Activated naive CD4-positive, alpha-beta T cell treated with anti-CD3 and anti-CD28 coated beads for 36 hours (primary cell): Measurements from ENCODE around the gene LIN7C. TPM values are rescaled to one million over a fixed set of nuclear protein-coding genes. Genes with fewer than 3 reads are reported as not detected.

ENCODE experiments used
- CTCF ChIA-PET: fragments of 350-600 bp; sonication (Branson Sonifier 250); formaldehyde crosslinking; loops from one replicate; lab custom pipeline; 2021; ENCODE audit warnings: antibody characterized with exemption; lab: Charles Lee
- DNase-seq: peaks from one replicate; pipeline ENCODE4 v3.0.0-alpha.2; 2020
- H3K27ac Mint-ChIP-seq: one replicate; pipeline ENCODE4 v1.8.0; 2021; ENCODE audit warnings: mild to moderate bottlenecking, mixed read lengths
- H3K27me3 Mint-ChIP-seq: one replicate; pipeline ENCODE4 v1.8.0; 2021; ENCODE audit warnings: low read depth, mixed read lengths
- H3K36me3 Mint-ChIP-seq: one replicate; pipeline ENCODE4 v1.8.0; 2021; ENCODE audit warnings: low read depth, mixed read lengths
- H3K4me1 Mint-ChIP-seq: one replicate; pipeline ENCODE4 v1.8.0; 2021; ENCODE audit warnings: low read depth, mixed read lengths
- H3K4me3 Mint-ChIP-seq: one replicate; pipeline ENCODE4 v1.8.0; 2021; ENCODE audit warnings: mild to moderate bottlenecking, moderate library complexity, mixed read lengths
- H3K9me3 Mint-ChIP-seq: one replicate; pipeline ENCODE4 v1.8.0; 2021; ENCODE audit warnings: mixed read lengths
- intact Hi-C: fragments of 100-400 bp; cut with micrococcal nuclease; formaldehyde crosslinking; loops from one replicate; pipeline ENCODE4 v1.15.1; 2023
- total RNA-seq, 2 experiments: library from RNA; stranded (reverse); gene quantifications; one replicate each; pipeline ENCODE4 v1.2.3, GENCODE V29; 2021

Gene LIN7C
- total RNA-seq, 2 experiments from 2014 or later: 30.5 to 31.1 TPM

GRCh38 chr11:27468209-27468994, 38.2 kb downstream of the LIN7C start:
- DNase-seq: no peak
- intact Hi-C loops: no loop called here
- Mint-ChIP-seq H3K4me3 (no peak overlapping the region), H3K27me3 (peaks cover 11% of the 10 kb centered on the region), H3K27ac (no peak overlapping the region), H3K9me3 (no peaks in the 10 kb centered on the region), H3K4me1 (peaks cover 12% of the 10 kb centered on the region), H3K36me3 (no peaks in the 10 kb centered on the region)
- CTCF ChIA-PET: no interaction called here

GRCh38 chr11:27467181-27467913, 39.2 kb downstream of the LIN7C start:
- H3K27me3 Mint-ChIP-seq: peaks cover 11% of the 10 kb centered on the region
- no peak overlapping the region for H3K27ac Mint-ChIP-seq
- intact Hi-C loops: no loop called here
- no peak overlapping the region for H3K4me3 Mint-ChIP-seq
- no peaks in the 10 kb centered on the region for H3K36me3 Mint-ChIP-seq
- CTCF ChIA-PET: no interaction called here
- no peaks in the 10 kb centered on the region for H3K9me3 Mint-ChIP-seq
- peaks cover 9% of the 10 kb centered on the region for H3K4me1 Mint-ChIP-seq
- no peak for DNase-seq

DNA sequence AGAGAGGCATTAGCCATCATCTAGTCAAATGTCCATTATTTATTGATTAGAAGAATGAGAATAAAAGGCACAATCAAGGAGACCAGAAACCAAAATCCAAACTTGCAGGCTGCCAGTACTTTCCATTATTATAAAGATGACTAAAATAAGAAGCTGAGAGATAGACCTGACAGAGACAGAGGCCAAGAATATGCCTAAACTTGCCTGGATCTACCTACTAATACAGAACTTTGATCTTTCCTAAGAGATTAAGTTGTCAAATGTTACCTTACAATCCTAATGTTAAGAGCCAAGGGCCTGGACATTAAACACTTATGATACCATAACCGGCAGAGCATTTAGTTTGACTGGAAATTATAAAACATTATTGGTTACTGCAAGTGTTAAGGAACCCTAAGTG, 40.2 kb downstream of the LIN7C start:
- CTCF ChIA-PET: interaction anchor here (1.0 to 1.5 kb wide), 3 partner anchors 19 to 168 kb away, joined by 3 to 4 read pairs (median 4); no protein-coding TSS in a partner anchor
- peaks cover 6% of the 10 kb centered on the region for H3K4me1 Mint-ChIP-seq
- intact Hi-C loops: no loop called here
- H3K27me3 Mint-ChIP-seq: peaks cover 11% of the 10 kb centered on the region
- DNase-seq: no peak
- H3K4me3 Mint-ChIP-seq: no peak overlapping the region
- no peaks in the 10 kb centered on the region for H3K9me3 Mint-ChIP-seq
- H3K36me3 Mint-ChIP-seq: no peaks in the 10 kb centered on the region
- no peak overlapping the region for H3K27ac Mint-ChIP-seq

- CTCF ChIA-PET: interaction anchor here (1.0 to 1.5 kb wide), 3 partner anchors 20 to 167 kb away, joined by 3 to 4 read pairs (median 4); no protein-coding TSS in a partner anchor
- Mint-ChIP-seq H3K36me3 (no peaks in the 10 kb centered on the region), H3K4me1 (no peaks in the 10 kb centered on the region), H3K9me3 (no peaks in the 10 kb centered on the region), H3K27ac (no peak overlapping the region), H3K4me3 (no peak overlapping the region), H3K27me3 (peaks cover 8% of the 10 kb centered on the region)
- intact Hi-C loops: no loop called here
- DNase-seq: no peak
Observed at GRCh38 chr11:27465629-27466028, 40.9 kb downstream of the LIN7C start.

GRCh38 chr11:27464909-27465308, 41.7 kb downstream of the LIN7C start:
- Mint-ChIP-seq H3K9me3 (no peaks in the 10 kb centered on the region), H3K36me3 (no peaks in the 10 kb centered on the region), H3K4me3 (no peak overlapping the region), H3K27me3 (peaks cover 9% of the 10 kb centered on the region), H3K4me1 (no peaks in the 10 kb centered on the region), H3K27ac (no peak overlapping the region)
- CTCF ChIA-PET: interaction anchor here (1.4 to 1.5 kb wide), 2 partner anchors 21 to 31 kb away, joined by 4 read pairs; no protein-coding TSS in a partner anchor
- DNase-seq: no peak
- intact Hi-C loops: no loop called here

DNA sequence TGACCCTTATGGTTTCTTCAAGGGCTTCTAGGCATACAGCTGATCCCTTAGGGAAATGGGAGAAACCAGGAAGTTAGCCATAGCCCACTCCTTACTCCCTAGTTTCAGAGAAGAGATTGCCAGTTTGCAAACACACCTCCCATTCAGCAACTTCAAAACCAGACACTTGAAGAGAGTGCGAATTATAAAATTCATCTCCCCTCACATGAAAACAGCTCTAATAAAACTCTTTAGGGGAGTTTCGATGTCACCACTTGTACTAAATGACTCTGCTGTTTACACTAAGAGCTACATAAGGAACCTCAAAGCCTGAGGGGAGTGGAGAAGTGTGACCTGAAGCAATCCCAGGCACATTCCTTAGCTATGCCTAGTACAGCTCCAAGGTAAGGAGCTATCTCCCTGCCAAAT, 42.3 kb downstream of the LIN7C start:
- no peak for DNase-seq
- no peak overlapping the region for H3K27ac Mint-ChIP-seq
- CTCF ChIA-PET: no interaction called here
- H3K9me3 Mint-ChIP-seq: no peaks in the 10 kb centered on the region
- no peak overlapping the region for H3K4me3 Mint-ChIP-seq
- H3K4me1 Mint-ChIP-seq: no peaks in the 10 kb centered on the region
- no peaks in the 10 kb centered on the region for H3K36me3 Mint-ChIP-seq
- H3K27me3 Mint-ChIP-seq: peaks cover 9% of the 10 kb centered on the region
- intact Hi-C loops: no loop called here

DNA sequence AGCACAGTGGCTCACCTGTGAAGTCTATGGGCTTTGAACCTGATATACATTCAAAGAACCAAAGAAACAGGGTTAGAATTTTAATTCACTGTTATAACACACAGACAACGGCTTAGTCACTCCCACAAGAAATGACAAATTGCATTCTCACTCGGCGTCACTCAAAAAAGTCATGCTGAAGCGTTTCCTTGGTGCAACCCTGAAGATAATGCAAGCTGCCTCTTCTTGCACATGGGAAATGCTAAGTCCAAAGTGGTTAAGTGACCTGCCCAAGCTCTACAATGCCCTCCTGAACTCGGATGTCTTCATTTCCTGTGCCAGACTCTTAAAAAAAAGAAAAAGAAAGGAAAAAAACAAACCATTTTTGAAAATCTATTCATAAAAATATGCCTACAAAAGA, 44.0 kb downstream of the LIN7C start:
- Mint-ChIP-seq H3K36me3 (no peaks in the 10 kb centered on the region), H3K27ac (no peak overlapping the region), H3K4me1 (no peaks in the 10 kb centered on the region), H3K4me3 (no peak overlapping the region), H3K27me3 (peaks cover 9% of the 10 kb centered on the region), H3K9me3 (no peaks in the 10 kb centered on the region)
- intact Hi-C loops: no loop called here
- CTCF ChIA-PET: interaction anchor here (0.6 to 1.2 kb wide), 2 partner anchors 24 to 107 kb away, joined by 3 to 6 read pairs; no protein-coding TSS in a partner anchor
- no peak for DNase-seq

DNA sequence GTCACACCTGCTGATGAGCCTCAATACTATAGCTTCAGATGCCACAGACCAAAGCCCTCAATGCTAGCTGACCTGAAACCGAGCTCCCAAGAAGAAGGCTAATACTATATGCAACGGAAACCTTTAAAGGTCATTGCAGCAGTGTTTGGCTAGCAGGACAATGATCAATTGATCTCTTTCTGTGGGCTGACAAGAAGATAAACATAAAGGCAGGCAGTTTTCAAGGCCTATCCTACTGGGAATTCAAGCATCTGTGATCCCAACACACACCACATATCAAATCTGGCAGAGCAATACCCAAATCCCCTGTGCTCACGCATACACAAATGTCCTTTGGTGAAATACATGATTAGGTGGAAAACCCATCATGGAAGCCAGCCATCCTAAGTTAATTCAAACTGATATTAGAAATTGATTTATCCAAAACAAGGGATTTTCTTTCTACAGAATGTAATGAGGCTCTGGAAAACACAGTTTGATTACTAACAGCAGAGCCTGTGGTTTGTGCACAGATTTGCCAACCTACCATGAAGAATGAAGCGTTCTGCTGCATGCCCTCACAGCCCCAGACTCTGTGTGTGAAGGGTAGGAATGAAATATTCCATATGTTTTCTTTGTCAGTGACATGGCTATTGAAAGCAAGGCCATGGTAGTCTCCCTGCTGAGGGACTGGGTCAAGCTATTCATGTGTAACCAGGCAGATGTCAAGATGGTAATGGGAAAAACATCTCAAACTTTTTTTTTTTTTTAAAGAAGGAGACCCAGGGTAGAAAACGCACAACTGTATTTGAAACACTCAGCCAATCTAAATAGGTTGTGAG, 46.2 kb downstream of the LIN7C start:
- CTCF ChIA-PET: no interaction called here
- Mint-ChIP-seq H3K4me3 (no peak overlapping the region), H3K9me3 (no peaks in the 10 kb centered on the region), H3K4me1 (no peaks in the 10 kb centered on the region), H3K27ac (no peak overlapping the region), H3K36me3 (no peaks in the 10 kb centered on the region), H3K27me3 (peaks cover 6% of the 10 kb centered on the region)
- intact Hi-C loops: no loop called here
- DNase-seq: no peak

DNA sequence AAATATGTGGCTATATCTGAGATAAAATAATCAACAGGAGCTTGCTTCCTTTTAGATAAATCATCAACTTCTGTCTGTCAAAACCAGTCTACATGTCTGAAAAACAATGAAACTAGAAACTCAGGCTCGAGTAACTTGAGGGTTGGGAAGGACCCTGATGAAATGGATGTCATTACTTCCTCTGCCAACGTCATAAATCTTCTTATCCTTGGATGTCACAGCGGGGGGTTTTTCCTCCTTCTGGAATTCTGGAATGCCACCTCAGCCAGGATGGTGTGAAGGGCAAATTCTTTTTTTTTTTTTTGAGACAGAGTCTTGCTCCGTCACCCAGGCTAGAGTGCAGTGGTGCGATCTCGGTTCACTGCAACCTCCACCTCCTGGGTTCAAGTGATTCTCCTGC, 47.4 kb downstream of the LIN7C start:
- no peak for DNase-seq
- intact Hi-C loops: no loop called here
- Mint-ChIP-seq H3K27me3 (peaks cover 8% of the 10 kb centered on the region), H3K27ac (no peak overlapping the region), H3K4me3 (no peak overlapping the region), H3K36me3 (no peaks in the 10 kb centered on the region), H3K9me3 (no peaks in the 10 kb centered on the region), H3K4me1 (no peaks in the 10 kb centered on the region)
- CTCF ChIA-PET: no interaction called here

DNA sequence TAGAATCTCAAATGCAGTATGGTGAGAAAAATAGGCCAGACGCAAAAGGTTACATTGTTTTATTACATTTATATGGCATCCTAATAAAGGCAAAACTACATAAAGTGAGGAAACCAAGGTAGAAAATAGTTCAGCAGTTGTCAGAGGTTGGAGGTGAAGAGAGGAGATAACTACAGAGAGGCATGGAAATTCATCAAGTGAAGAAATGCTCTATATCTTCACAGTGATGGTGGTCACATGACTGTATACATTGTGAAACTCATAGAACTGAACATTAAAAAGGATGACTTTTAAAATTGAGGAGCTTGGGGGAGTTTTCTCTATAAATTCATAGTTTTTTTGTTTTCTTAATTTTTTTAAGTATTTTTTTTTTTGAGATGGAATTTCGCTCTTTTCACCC, 48.4 kb downstream of the LIN7C start:
- DNase-seq: no peak
- peaks cover 6% of the 10 kb centered on the region for H3K27me3 Mint-ChIP-seq
- no peaks in the 10 kb centered on the region for H3K4me1 Mint-ChIP-seq
- H3K36me3 Mint-ChIP-seq: no peaks in the 10 kb centered on the region
- intact Hi-C loops: no loop called here
- peaks cover 2% of the 10 kb centered on the region for H3K9me3 Mint-ChIP-seq
- H3K27ac Mint-ChIP-seq: no peak overlapping the region
- CTCF ChIA-PET: no interaction called here
- H3K4me3 Mint-ChIP-seq: no peak overlapping the region

DNA sequence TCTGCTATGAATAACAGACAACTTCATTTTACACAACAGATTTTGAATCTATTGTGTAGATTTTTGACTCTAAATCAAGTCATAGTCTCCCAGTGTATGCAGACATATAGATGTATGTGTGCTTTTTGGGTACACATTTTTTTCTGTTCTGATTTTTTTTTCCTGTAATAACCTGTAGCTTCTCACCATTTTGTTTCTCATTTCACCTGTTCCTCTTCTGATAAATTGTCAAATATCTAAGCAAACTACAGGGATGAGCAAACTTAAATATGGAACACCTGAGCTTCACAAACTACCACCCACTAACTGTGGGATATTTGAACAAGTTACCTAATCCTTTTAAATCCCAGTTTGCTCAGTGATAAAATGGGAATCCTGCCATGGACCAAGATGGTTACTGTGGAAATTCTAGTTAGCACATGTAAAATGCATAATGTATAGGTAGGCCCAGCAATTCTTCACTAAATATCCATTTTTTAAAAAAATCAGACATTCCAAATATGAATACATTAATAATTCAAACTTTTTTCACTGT, 49.7 kb downstream of the LIN7C start:
- no peak for DNase-seq
- intact Hi-C loops: no loop called here
- H3K27me3 Mint-ChIP-seq: peaks cover 3% of the 10 kb centered on the region
- CTCF ChIA-PET: no interaction called here
- H3K9me3 Mint-ChIP-seq: peaks cover 2% of the 10 kb centered on the region
- H3K4me3 Mint-ChIP-seq: no peak overlapping the region
- no peak overlapping the region for H3K27ac Mint-ChIP-seq
- H3K4me1 Mint-ChIP-seq: no peaks in the 10 kb centered on the region
- H3K36me3 Mint-ChIP-seq: no peaks in the 10 kb centered on the region
